Activated T-helper 1 cell treated with Interleukin-2 at 50 U/mL for 16 hours (primary cell): ENCODE measurements around the gene MAP1S.
A peak's percentile ranks its signal among the peaks of the same experiment; 100 is the strongest.

Experiments used
- DNase-seq: peaks from one replicate; pipeline ENCODE4 v3.0.0-alpha.2; 2020; ENCODE audit warnings: low read depth

The MAP1S gene

GRCh38 chr19:17735410-17735809 lies 16.1 kb downstream of the MAP1S start:
- DNase-seq = no peak

- DNase-seq = no peak
Measured at GRCh38 chr19:17737690-17738153, 18.4 kb downstream of the MAP1S start.

GRCh38 chr19:17739121-17739875 lies 20.0 kb downstream of the MAP1S start:
- DNase-seq = no peak

- no peak for DNase-seq
Measured at GRCh38 chr19:17741456-17741855, 22.2 kb downstream of the MAP1S start.

GRCh38 chr19:17743874-17744580 lies 24.7 kb downstream of the MAP1S start:
- DNase-seq = no peak

GRCh38 chr19:17747205-17748098 lies 28.2 kb downstream of the MAP1S start:
- DNase-seq = peak; percentile 90

- DNase-seq = no peak
Measured at GRCh38 chr19:17748884-17749638, 29.8 kb downstream of the MAP1S start.

- no peak for DNase-seq
Measured at GRCh38 chr19:17749912-17750317, 30.6 kb downstream of the MAP1S start.

- peak; percentile 82 for DNase-seq
Measured at GRCh38 chr19:17751103-17751911, 32.0 kb downstream of the MAP1S start, which contains the start of gene FCHO1. TSS of gene FCHO1 (plus strand) at chr19:17751477. CDS start at chr19:17755165, 3,688 bp downstream.

- no peak for DNase-seq
Measured at GRCh38 chr19:17751912-17752273, 32.6 kb downstream of the MAP1S start.

GRCh38 chr19:17752865-17753639 lies 33.8 kb downstream of the MAP1S start:
- DNase-seq = no peak

- DNase-seq = no peak
Measured at GRCh38 chr19:17753976-17754375, 34.7 kb downstream of the MAP1S start.

GRCh38 chr19:17754634-17755442 lies 35.6 kb downstream of the MAP1S start:
- no peak for DNase-seq

- no peak for DNase-seq
Measured at GRCh38 chr19:17755443-17755890, 36.2 kb downstream of the MAP1S start.

- DNase-seq = no peak
Measured at GRCh38 chr19:17755977-17756670, 36.8 kb downstream of the MAP1S start.

GRCh38 chr19:17757125-17757524 lies 37.8 kb downstream of the MAP1S start:
- no peak for DNase-seq

- no peak for DNase-seq
Measured at GRCh38 chr19:17758515-17758914, 39.2 kb downstream of the MAP1S start.

GRCh38 chr19:17761148-17761547 lies 41.9 kb downstream of the MAP1S start:
- DNase-seq = no peak
